Measurements from ENCODE around the gene TOR1A.
"Not testable (repeated sequence)": the region's sequence is repeated elsewhere in the genome, so short reads cannot be mapped to it uniquely, and the experiment has no call there.

Gene TOR1A

DNA sequence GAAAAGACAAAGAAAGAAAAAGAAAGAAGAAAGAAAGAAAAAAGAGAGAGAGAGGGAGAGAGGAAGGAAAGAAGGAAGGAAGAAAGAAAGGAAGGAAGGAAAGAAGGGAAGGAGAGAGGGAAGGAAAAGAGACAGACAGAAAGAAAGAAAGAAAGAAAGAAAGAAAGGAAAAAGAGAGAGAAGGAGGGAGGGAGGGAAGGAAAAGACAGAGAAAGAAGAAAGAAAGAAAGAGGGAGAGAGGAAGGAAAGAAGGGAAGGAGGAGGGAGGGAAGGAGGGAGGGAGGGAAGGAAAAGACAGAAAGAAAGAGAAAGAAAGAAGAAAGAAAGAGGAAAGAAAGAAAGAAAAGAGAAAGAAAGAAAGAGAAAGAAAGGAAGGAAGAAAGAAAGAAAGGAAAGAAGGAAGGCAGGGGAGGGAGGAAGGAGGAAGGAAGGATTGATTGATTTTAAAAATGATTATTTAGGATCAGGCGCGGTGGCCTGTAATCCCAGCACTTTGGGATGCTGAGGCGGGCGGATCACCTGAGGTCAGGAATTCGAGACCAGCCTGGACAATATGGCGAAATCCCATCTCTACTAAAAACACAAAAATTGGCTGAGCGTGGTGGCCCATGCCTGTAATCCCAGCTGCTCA, 44.3 kb downstream of the TOR1A start:
- DNase-seq, result no peak

DNA sequence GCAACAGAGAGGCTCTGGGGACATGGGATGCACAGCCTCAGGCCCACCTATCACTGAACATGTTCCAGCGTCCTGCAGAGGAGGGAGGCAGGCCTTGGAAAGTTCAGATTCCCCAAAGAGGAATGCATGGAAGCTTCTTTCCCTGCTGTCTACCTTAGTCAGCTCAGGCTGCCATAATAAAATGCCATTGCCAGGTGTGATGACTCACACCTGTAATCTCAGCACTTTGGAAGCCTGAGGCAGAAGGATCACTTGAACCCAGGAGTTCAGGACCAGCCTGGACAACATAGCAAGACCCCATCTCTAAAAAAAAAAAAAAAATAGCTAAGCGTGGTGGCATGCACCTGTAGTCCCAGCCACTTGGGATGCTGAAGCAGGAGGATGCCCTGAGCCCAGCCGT, 45.5 kb downstream of the TOR1A start:
- DNase-seq, result no peak

DNA sequence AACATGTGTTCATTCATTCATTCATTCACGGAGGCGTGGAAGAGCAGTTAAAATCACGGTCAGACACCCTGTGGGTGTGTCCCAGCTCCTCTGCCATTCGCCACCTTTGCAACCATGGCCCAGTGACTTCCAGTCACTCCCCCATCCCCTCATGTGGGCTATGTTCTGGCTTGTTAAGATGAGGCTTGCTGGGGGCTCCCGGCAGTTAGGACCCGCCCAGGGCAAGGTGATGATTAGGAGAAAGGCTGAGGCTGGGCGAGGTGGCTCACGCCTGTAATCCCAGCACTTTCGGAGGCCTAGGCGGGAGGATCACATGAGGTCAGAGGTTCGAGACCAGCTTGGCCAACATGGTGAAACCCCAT, 46.2 kb downstream of the TOR1A start:
- DNase-seq, result peak in 1 of 2 donors; percentile 51

DNA sequence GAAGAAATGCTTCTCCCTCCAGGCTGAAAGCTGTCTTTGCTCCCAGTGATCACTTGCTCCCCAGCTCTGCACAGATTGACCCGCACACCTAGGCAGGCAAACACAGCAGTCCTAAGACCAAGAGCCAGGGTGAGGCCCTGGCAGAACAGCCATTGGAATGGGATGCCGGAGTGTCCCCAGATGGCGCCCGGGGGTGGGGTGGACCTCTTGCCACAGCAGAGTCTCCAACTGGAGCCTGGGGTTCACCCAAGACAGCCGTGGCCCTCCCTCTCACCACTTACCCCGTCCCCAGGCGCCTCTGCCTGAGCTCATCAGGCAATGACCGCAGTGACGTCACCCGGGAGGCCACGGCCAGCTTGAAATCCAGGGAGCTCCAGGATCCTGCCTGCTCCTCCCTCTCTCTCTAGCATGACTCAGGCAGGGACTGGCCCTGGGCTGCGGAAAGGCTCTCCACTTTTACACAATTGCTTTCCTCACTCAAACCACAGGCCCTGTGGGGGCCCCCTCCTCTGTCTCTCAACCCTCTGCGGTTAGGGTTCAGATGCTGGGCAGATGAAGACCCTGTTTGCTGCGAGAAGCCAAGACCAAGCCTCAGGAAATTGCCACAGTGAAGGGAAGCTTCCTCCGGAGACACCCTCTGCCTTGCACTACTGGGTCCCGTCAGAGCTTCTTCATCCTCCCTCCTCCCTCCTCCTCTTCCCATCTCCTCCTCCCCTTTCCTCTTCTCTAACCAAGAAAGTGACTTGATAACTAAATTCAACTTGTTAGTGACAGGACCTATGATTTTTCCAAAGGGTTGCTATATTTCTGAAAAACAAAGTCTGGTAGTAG, 46.8 kb downstream of the TOR1A start:
- DNase-seq, result peak; percentile 63 to 85

DNA sequence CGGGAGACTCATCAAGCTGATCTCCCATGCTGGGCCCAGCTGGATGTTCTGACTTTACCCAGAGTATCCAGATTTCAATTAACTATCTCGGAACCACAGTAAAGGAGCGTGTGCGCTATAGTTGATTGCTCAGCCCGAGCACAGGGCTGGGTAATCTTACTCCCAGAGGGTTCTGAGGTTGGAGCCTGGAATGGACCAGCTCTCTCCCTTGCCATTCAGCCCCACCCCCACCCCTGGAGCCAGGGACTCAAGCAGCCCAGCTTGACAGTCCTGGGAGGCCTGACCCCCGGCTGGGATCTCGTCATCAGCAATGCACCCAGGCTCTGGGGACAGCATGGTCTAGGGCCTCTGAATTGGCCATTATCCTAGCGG, 47.4 kb downstream of the TOR1A start:
- no peak for DNase-seq

DNA sequence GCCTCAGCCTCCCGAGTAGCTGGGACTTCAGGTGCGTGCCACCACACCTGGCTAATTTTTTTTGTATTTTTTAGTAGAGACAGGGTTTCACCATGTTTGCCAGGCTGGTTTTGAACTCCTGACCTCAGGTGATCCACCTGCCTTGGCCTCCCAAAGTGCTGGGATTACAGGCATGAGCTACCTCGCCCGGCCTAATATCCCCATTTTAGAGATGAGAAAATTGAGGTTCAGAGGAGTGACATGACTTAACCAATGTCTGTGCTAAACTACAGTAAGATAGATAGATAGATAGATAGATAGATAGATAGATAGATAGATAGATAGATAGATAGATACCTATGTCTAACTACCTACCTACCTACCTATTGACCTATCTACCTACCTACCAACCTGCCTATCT, 47.8 kb downstream of the TOR1A start:
- not testable (repeated sequence) for DNase-seq

DNA sequence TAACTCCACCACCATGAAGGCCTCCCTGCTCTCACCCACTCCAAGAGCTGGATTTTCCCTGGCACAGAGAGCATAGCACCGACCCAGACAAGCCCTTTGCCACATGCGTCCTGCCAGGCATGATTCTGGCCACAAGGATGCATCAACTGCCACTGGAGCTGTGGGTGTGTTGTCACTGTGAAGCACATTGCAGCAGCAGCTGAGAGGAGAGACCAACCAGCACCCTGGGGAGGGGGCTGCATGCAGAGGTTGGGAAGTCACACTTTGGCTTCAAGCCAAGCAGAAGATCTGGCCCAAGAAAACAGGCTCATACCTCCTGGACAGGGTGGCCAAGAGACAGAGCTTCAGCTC, 48.5 kb downstream of the TOR1A start:
- DNase-seq, result no peak

DNA sequence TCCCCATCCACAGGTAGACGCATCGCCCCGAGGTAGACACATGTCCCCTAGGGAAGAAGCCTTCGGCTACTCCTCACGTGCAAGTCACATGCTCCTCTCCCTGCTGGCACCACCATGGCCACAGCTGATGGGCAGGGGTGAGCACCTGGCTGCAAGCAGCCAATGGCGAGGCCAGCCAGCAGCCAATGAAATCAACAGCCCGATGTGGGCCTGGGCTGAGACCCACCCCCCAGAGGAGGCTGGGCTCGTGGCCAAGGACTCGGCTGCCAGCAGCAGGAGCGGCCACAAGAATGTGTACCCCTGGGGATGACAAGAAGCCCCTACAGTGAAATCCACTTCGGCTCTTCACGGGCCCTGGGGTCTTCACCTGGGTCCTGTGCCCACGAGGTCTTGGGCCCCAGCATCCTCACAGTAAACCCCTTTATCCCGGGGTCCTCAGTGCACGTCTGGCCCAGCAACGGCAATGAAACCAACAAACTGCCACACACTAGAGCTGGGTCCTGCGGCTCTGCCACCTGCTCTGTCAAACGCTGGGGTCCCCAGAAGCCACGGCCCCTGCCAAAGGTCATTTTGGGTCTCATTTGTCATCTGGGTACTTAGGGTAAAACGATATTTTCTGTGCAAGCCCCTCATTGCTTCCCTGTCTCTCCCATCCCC, 49.0 kb downstream of the TOR1A start:
- no peak for DNase-seq

DNA sequence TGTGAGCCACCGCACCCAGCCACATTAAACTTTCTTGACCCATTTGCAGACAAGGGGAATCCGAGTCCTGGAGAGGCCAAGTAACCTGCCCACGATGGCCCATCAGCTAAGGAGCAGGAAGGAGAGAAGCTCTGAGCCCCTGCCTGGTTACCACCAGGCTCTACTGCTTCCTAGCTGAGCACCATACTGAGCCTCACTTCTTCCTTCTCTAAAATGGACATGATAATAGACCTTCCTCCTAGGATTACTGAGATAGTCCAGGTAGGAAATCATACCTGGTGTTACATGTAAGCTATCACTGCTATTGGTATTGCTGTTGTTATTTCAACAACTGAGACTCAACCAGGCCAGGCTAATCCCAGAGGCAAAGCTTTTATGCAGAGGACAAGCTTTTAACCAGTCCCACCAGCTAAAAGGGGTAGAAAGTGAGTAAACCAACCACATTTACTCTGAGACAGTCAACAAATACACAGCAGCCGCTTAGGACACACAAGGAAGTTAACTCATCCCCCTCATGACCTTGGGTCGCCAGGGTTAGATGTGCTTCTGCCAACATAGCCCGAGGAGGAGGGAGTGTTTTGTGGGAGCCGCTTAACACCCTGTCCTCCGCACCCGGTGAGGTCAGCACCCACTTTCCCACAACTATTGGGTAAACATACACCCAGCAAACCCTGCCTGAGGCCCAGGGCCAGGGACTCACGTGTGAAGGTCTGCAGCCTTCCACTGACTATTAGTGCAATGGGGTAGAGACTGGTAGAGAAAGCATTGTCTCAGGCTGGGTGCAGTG, 50.5 kb downstream of the TOR1A start:
- DNase-seq, result peak in 1 of 2 donors; percentile 65

DNA sequence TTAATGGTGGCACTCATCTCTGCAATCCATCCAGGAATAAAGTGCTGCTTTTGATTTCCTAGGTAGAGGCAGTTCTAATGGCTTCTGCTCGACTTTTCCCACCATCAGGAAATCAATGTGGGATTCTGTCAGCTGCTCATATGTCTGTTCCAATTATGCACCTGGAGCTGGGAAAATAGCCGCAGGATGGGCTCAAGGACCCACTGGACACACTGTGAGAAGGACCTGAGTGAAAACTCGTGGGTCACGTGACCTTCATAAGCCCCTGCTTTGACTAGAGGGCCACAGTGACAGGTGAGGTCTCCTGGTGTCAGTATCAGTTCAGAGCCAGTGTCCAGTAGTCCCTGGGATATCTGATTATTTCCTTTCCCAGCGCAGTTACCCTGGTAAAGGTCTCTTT, 53.2 kb downstream of the TOR1A start:
- DNase-seq, result no peak

DNA sequence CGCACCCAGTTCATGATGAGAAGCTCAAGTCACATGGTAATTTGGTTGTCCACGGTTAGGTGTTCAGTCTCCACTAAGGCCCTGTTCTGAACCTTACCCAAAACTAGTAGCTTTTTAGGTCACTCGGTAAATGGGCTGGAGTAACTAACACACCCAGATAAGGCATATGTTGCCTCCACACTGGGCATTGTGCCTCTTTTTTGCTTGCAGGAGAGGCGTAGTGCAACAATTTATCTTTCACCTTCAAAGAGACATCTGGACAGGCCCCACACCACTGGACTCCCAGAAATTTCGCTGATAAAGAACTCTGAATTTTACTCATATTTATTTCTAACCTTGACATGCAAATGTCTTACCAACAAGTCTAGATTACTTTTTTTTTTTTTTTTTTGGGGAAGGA, 54.3 kb downstream of the TOR1A start:
- no peak for DNase-seq

DNA sequence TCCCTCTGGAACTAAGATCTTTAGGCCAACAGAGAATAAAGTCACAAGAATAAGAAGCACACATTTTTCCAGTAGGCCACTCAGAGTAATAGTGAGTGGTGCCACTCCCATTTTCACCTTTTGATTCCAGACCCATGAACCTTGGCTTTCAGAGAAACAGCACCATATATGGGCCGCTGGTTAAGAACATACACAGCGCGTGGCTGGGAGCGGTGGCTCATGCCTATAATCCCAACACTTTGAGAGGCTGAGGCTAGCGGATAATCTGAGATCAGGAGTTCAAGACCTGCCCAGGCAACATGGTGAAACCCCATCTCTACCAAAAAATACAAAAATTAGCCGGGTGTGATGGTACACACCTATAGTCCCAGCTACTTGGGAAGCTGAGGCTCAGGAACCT, 55.5 kb downstream of the TOR1A start:
- no peak for DNase-seq

DNA sequence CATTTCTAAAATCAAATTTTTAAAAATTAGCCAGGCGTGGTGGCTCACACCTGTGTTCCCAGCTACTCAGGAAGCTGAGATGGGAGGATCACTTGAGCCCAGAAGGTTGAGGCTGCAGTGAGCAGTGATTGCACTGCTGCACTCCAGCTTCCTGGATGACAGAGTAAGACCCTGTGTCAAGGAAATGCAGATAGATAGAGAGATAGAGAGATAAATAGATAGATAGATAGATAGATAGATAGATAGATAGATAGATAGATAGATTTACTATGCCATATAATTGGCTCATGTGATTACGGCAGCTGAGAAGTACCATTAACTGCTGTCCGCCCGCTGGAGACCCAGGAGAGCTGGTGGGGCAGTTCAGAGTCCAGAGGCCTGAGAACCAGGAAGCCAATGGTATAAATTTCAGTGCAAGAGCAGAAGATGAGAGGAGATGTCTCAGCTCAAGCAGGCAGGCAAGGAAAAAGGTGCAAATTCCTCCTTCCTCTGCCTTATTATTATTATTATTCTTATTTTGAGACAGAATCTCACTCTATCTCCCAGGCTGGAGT, 58.1 kb downstream of the TOR1A start:
- DNase-seq, result no peak

DNA sequence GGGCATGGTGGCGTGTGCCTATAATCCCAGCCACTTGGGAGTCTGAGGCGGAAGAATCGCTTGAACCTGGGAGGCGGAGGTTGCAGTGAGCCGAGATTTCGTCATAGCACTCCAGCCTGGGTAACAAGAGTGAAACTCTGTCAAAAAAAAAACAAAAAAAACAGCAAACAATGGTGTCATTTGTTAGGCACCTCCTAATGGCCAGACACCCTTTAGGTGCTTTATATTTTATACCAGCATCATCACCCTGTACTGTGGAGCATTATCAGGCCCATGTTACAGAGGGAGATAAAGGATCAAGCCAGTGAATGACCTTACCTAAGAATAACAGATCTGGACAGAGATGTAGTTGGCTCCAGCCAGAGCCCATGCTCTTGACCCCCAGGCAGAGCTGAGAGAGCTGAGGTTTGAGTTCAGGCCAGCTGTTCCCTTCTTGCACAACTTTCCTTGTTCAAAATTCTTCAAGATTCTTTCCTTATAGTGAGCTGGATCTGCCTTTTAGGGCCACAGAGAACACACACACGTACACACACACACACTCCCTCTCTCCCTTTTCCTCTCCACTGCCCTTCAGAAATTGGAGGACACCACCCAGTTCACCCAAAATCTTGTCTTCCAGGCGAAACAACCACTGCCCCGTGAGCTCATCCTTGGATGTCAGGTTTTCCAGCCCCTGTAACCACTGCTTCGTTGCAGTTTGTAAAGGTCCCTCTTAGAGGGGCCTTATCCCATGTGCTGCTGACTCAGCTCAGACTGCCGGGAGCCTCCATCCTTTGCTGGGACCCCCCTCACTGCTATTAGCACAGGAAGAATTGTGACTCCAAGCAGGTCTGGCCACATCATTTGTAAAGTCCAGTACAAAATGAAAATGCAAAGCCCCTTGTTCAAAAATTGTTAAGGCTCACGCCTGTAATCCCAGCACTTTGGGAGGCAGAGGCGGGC, 60.7 kb downstream of the TOR1A start:
- DNase-seq, result no peak

Measured in bone marrow (tissue), 2 donors.